ENCODE results near the gene SLC12A7.

GRCh38 chr5:1137567-1138444 lies 25.9 kb upstream of the SLC12A7 start:
- TF ChIP-seq CTCF (conservative IDR thresholded peaks at IDR 0.05; ENCODE audit: low read depth, low read length) = no peak
- TF ChIP-seq EZH2phosphoT487 (IDR thresholded peaks at IDR 0.05; ENCODE audit: borderline replicate concordance, low read length) = no peak
- TF ChIP-seq EZH2 (IDR thresholded peaks at IDR 0.05; ENCODE audit: low read length, unreplicated experiment) = no peak

All from PC-3 (cell line).